Neural progenitor cell (in vitro differentiated cells): ENCODE measurements around the gene PTPRN2. TPM values are rescaled to one million over a fixed set of nuclear protein-coding genes. Genes with fewer than 3 reads are reported as not detected.
"Not testable (repeated sequence)": the region's sequence is repeated elsewhere in the genome, so short reads cannot be mapped to it uniquely, and the experiment has no call there.

Experiments used
- DNase-seq: peaks from one replicate; pipeline ENCODE4 v3.0.0-alpha.2; 2016; ENCODE audit warnings: low spot score
- H2AFZ ChIP-seq: fragments of 200-600 bp; sonication (generic); replicated peaks from 2 replicates; pipeline ENCODE4 v1.6.1; 2016; ENCODE audit warnings: antibody characterized with exemption
- H3F3A ChIP-seq: fragments of 200-600 bp; sonication (generic); 2 replicates; pipeline ENCODE4 v1.6.1; 2016; ENCODE audit warnings: antibody characterized with exemption, low read depth
- H3K27ac ChIP-seq: fragments of 200-600 bp; sonication (generic); 2 replicates; pipeline ENCODE4 v1.5.1; 2016; ENCODE audit warnings: mild to moderate bottlenecking
- H3K27me3 ChIP-seq: fragments of 200-600 bp; sonication (generic); 2 replicates; pipeline ENCODE4 v1.6.1; 2016; ENCODE audit warnings: mild to moderate bottlenecking, moderate library complexity
- H3K36me3 ChIP-seq: fragments of 200-600 bp; sonication (generic); 2 replicates; pipeline ENCODE4 v1.5.1; 2016
- H3K4me1 ChIP-seq: fragments of 200-600 bp; sonication (generic); 2 replicates; pipeline ENCODE4 v1.6.1; 2016; ENCODE audit warnings: mixed run types
- H3K4me2 ChIP-seq: fragments of 200-600 bp; sonication (generic); 2 replicates; pipeline ENCODE4 v1.6.1; 2016
- H3K4me3 ChIP-seq: fragments of 200-600 bp; sonication (generic); 2 replicates; pipeline ENCODE4 v1.5.1; 2016
- H3K79me2 ChIP-seq: fragments of 200-600 bp; sonication (generic); 2 replicates; pipeline ENCODE4 v1.6.1; 2016; ENCODE audit warnings: low read depth
- H3K9ac ChIP-seq: fragments of 200-600 bp; sonication (generic); 2 replicates; pipeline ENCODE4 v1.6.1; 2016
- H3K9me3 ChIP-seq: fragments of 200-600 bp; sonication (generic); 2 replicates; pipeline ENCODE4 v1.5.1; 2016; ENCODE audit warnings: low read depth
- H4K20me1 ChIP-seq: fragments of 200-600 bp; sonication (generic); 2 replicates; pipeline ENCODE4 v1.6.1; 2016; ENCODE audit warnings: low read depth
- H3K27ac Mint-ChIP-seq: 3 replicates; pipeline ENCODE4 v1.8.0; 2021; ENCODE audit warnings: mixed read lengths
- H3K27me3 Mint-ChIP-seq: 2 replicates; pipeline ENCODE4 v1.8.0; 2022; ENCODE audit warnings: low read depth, mild to moderate bottlenecking, inconsistent platforms, moderate library complexity, mixed read lengths; ENCODE audit not compliant: insufficient read depth
- H3K36me3 Mint-ChIP-seq: 3 replicates; pipeline ENCODE4 v1.8.0; 2021; ENCODE audit warnings: mixed read lengths
- H3K4me1 Mint-ChIP-seq: 3 replicates; pipeline ENCODE4 v1.8.0; 2021; ENCODE audit warnings: mixed read lengths
- H3K4me3 Mint-ChIP-seq: 3 replicates; pipeline ENCODE4 v1.8.0; 2021; ENCODE audit warnings: mild to moderate bottlenecking, moderate library complexity, mixed read lengths
- H3K9me3 Mint-ChIP-seq: 3 replicates; pipeline ENCODE4 v1.8.0; 2020; ENCODE audit warnings: mixed read lengths
- CTCF ChIP-seq: fragments of 200-600 bp; sonication (generic); IDR thresholded peaks from 2 replicates; pipeline ENCODE4 v1.5.1; 2017; ENCODE audit warnings: antibody characterized with exemption, mild to moderate bottlenecking
- EZH2 ChIP-seq: fragments of 200-600 bp; sonication (generic); IDR thresholded peaks from 2 replicates; pipeline ENCODE4 v1.6.1; 2017; ENCODE audit warnings: antibody characterized with exemption, mild to moderate bottlenecking, moderate library complexity
- EZH2phosphoT487 ChIP-seq: fragments of 200-600 bp; sonication (generic); IDR thresholded peaks from 2 replicates; pipeline ENCODE4 v1.6.1; 2017; ENCODE audit warnings: antibody characterized with exemption
- total RNA-seq: library from RNA; depleted of rRNA; stranded (reverse); fragments of >200 nt; gene quantifications from 2 replicates; pipeline ENCODE4 v1.2.3, GENCODE V29; 2015; ENCODE audit warnings: low replicate concordance

Gene PTPRN2
- total RNA-seq, 1 donor from 2014 or later, result 3.0 TPM

GRCh38 chr7:158507917-158508316, 79.7 kb downstream of the PTPRN2 start:
- peaks cover 2% of the 10 kb centered on the region for H3K27me3 Mint-ChIP-seq
- Histone ChIP-seq H3K9ac (no peak overlapping the region), H3K27ac (no peak overlapping the region), H3K36me3 (no peaks in the 10 kb centered on the region), H3K4me3 (no peak overlapping the region), H3K79me2 (no peaks in the 10 kb centered on the region), H3K4me1 (no peaks in the 10 kb centered on the region), H3F3A (no peaks in the 10 kb centered on the region), H3K27me3 (no peaks in the 10 kb centered on the region), H4K20me1 (no peaks in the 10 kb centered on the region), H3K4me2 (no peak overlapping the region), H3K9me3 (no peaks in the 10 kb centered on the region), H2AFZ (no peak overlapping the region)
- DNase-seq, result no peak
- H3K4me3 Mint-ChIP-seq, result no peak overlapping the region
- peaks cover 5% of the 10 kb centered on the region for H3K36me3 Mint-ChIP-seq
- TF ChIP-seq EZH2 (no peak), EZH2phosphoT487 (no peak), CTCF (no peak)
- H3K27ac Mint-ChIP-seq, result peak overlapping the region; percentile 76
- H3K4me1 Mint-ChIP-seq, result peaks cover 23% of the 10 kb centered on the region
- peaks cover 51% of the 10 kb centered on the region for H3K9me3 Mint-ChIP-seq

DNA sequence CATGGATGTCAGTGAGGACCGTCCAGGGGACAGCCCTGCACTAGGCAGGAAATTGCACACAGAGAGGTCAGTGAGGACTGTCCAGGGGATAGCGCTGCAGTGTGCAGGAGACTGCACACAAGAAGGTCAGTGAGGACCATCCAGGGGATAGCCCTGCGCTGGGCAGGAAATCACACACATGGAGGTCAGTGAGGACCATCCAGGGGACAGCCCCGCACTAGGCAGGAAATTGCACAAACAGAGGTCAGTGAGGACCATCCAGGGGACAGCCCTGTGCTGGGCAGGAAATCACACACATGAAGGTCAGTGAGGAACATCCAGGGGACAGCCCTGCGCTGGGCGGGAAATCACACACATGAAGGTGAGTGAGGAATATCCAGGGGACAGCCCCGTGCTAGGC, 80.4 kb downstream of the PTPRN2 start:
- H3K27me3 Mint-ChIP-seq, H3K4me3 Mint-ChIP-seq, H3K36me3 ChIP-seq, H3K4me2 ChIP-seq, DNase-seq, H3F3A ChIP-seq, H4K20me1 ChIP-seq, H3K79me2 ChIP-seq, H3K9me3 ChIP-seq, H3K27ac ChIP-seq, H3K27me3 ChIP-seq, H2AFZ ChIP-seq, H3K4me3 ChIP-seq, H3K36me3 Mint-ChIP-seq, H3K4me1 ChIP-seq, H3K9ac ChIP-seq: not testable (repeated sequence)
- peak overlapping the region; percentile 57 for H3K27ac Mint-ChIP-seq
- H3K4me1 Mint-ChIP-seq, result peaks cover 23% of the 10 kb centered on the region
- H3K9me3 Mint-ChIP-seq, result peaks cover 44% of the 10 kb centered on the region

DNA sequence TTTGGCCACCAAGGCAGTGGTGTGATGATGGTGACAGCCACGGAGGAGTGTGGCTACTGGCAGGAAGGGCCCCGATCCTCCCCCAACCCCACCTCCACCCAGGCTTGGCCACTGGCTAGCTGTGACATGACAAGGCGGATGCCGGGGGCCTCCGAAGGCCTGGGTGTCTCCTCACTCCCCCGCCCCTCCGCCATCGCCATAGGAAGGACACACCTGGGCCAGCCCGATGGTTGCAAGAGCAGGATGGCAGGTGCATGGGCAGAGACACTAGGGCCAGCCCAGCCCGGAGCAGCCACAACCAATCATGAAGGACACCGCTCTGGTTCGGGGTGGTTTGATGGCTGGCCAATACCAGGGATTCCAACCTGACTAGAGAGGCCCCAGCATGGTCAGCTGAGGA, 81.0 kb downstream of the PTPRN2 start:
- H3K9me3 ChIP-seq, result no peaks in the 10 kb centered on the region
- no peaks in the 10 kb centered on the region for H3F3A ChIP-seq
- no peaks in the 10 kb centered on the region for H3K27me3 ChIP-seq
- TF ChIP-seq EZH2phosphoT487, result no peak
- H4K20me1 ChIP-seq, result no peaks in the 10 kb centered on the region
- Mint-ChIP-seq H3K9me3 (peaks cover 39% of the 10 kb centered on the region), H3K27ac (no peak overlapping the region), H3K4me1 (peaks cover 28% of the 10 kb centered on the region), H3K4me3 (no peak overlapping the region), H3K27me3 (peaks cover 2% of the 10 kb centered on the region), H3K36me3 (no peaks in the 10 kb centered on the region)
- no peak overlapping the region for H3K4me2 ChIP-seq
- no peak overlapping the region for H3K27ac ChIP-seq
- no peak overlapping the region for H3K9ac ChIP-seq
- no peaks in the 10 kb centered on the region for H3K79me2 ChIP-seq
- H2AFZ ChIP-seq, result no peak overlapping the region
- no peak overlapping the region for H3K4me3 ChIP-seq
- H3K4me1 ChIP-seq, result no peaks in the 10 kb centered on the region
- DNase-seq, result no peak
- H3K36me3 ChIP-seq, result no peaks in the 10 kb centered on the region

DNA sequence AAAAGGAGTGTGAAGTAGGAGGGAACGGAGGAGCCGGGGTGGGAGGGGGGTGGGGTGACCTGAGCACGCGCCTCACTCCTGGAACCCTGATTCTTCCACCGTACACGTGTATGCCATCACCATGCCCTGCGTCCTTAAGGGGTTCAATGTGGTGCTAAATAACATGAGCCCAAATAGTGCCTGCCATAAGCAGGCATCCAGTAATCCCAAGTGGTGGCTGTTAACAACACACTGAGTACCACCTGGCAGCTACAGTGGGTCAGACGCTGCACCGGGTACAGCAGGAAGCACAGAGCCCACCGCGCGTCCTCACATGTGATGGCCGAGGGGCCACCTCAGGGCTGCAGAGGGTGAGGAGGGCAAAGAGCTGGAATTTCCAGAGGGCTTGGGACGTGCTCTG, 81.9 kb downstream of the PTPRN2 start:
- H3K27ac ChIP-seq, result no peak overlapping the region
- H3K27me3 Mint-ChIP-seq, result peaks cover 2% of the 10 kb centered on the region
- TF ChIP-seq EZH2phosphoT487 (no peak), CTCF (no peak), EZH2 (no peak)
- H3K27ac Mint-ChIP-seq, result no peak overlapping the region
- no peak overlapping the region for H2AFZ ChIP-seq
- peaks cover 31% of the 10 kb centered on the region for H3K4me1 Mint-ChIP-seq
- H3F3A ChIP-seq, result peaks cover 5% of the 10 kb centered on the region
- H3K4me2 ChIP-seq, result no peak overlapping the region
- H3K36me3 ChIP-seq, result no peaks in the 10 kb centered on the region
- no peak for DNase-seq
- no peaks in the 10 kb centered on the region for H3K36me3 Mint-ChIP-seq
- H3K9ac ChIP-seq, result no peak overlapping the region
- H3K4me1 ChIP-seq, result peaks cover 8% of the 10 kb centered on the region
- no peaks in the 10 kb centered on the region for H3K79me2 ChIP-seq
- H3K4me3 Mint-ChIP-seq, result no peak overlapping the region
- no peaks in the 10 kb centered on the region for H3K27me3 ChIP-seq
- H3K9me3 ChIP-seq, result no peaks in the 10 kb centered on the region
- H3K4me3 ChIP-seq, result no peak overlapping the region
- H4K20me1 ChIP-seq, result no peaks in the 10 kb centered on the region
- peaks cover 30% of the 10 kb centered on the region for H3K9me3 Mint-ChIP-seq
